Measurements from ENCODE around the gene NSA2. TPM values are rescaled to one million over a fixed set of nuclear protein-coding genes. Genes with fewer than 3 reads are reported as not detected.

The NSA2 gene
- total and polyA plus RNA-seq, 9 of the 15 experiments (the other 6 are each of a cell fraction or from before 2014, with no cell fraction given) = 60.2 to 246 (median 183) TPM

- peak; percentile 100 for TF ChIP-seq ZBTB40 (IDR thresholded peaks at IDR 0.05)
- TF ChIP-seq ZBTB40 (CRISPR knock-in tag; IDR thresholded peaks at IDR 0.05) = no peak
- TF ChIP-seq PHF8 (IDR thresholded peaks at IDR 0.05; ENCODE audit: borderline replicate concordance, low read length) = peak; percentile 94
- TF ChIP-seq TFAP4 (CRISPR knock-in tag; IDR thresholded peaks at IDR 0.05; ENCODE audit: borderline replicate concordance) = peak; percentile 69; the same call in 1 of the 2 replicates
- no peak for TF ChIP-seq HDAC8 (tag; IDR thresholded peaks at IDR 0.05)
- peak; percentile 19 for TF ChIP-seq MXD1 (CRISPR knock-in tag; IDR thresholded peaks at IDR 0.05; ENCODE audit: borderline replicate concordance, poor library complexity, severe bottlenecking)
- peak; percentile 52; the same call in 1 of the 2 replicates for TF ChIP-seq EP300 (IDR thresholded peaks at IDR 0.05; ENCODE audit: low read length)
- TF ChIP-seq ELF2 (CRISPR knock-in tag; IDR thresholded peaks at IDR 0.05) = peak; percentile 87
- TF ChIP-seq RBFOX2 (IDR thresholded peaks at IDR 0.05; ENCODE audit: low read depth, low read length) = peak; percentile 84
- no peak for TF ChIP-seq PATZ1 (CRISPR knock-in tag; IDR thresholded peaks at IDR 0.05; ENCODE audit: borderline replicate concordance)
- peak; percentile 70; the same call in 1 of the 2 replicates for TF ChIP-seq ZNF395 (CRISPR knock-in tag; IDR thresholded peaks at IDR 0.05)
- TF ChIP-seq L3MBTL2 (IDR thresholded peaks at IDR 0.05) = peak; percentile 61
Measured at GRCh38 chr5:74766849-74767578, at the start of gene NSA2, which contains the start of gene GFM2 (continued).

Data from K562 (cell line).